NCI-H446 (cell line): Measurements from ENCODE around the gene PARD3B.
A peak's percentile ranks its signal among the peaks of the same experiment; 100 is the strongest.

Source experiments
- DNase-seq, 2 experiments: peaks; one replicate each; lab custom pipeline; 2025; lab: John Stamatoyannopoulos, UW

Gene PARD3B

DNA sequence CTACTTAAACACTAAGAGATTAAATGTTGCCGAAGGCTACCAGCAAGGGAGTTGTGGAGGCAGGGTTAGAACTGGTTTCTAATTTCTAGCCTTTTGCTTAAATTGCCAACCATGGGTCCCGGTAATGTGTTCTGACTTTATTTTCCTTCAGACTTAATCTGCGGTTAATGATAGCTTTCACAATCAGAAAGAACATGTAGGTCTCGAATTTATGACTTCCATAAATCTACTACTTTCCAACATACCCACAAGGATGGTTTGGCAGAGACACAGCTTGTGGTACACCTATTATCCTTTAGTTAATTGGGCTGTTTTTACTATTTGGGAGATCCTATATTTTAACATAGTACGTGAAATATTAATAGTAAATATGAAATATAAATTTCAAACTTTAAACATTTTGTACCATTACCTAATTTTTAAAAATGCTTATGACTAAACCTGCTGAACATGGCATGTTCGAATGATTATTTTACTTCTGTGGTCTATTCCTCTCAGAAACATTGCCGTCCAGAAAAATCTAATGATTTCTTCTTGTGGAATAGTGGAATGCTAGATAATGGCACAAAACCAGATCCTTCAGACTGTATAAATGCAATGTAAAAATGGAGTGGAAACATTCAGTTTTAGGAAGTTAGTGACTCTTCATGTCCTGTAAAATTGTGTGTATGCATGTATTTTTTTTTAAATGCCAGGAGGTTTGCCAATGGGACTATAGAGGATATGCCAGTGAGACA is 41.3 kb downstream of the PARD3B start:
- no peak for DNase-seq

DNA sequence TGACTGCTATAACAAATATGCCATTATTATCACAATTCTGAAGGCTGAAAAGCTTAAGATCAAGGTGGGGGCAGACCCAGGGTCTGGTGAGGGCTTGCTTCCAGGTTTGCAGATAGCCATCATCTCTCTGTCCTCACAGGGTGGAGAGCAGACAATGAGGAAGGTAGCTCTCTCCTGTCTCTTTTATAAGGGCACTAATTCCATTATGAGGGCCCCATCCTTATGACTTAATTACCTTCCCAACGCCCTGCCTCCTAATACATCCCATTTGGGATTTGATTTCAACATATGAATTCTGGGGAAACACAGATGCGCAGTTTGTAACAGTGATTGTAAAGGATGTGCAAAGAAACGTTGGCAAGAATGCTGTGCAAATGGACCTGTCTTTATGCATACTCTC is 44.8 kb downstream of the PARD3B start:
- DNase-seq, result no peak

DNA sequence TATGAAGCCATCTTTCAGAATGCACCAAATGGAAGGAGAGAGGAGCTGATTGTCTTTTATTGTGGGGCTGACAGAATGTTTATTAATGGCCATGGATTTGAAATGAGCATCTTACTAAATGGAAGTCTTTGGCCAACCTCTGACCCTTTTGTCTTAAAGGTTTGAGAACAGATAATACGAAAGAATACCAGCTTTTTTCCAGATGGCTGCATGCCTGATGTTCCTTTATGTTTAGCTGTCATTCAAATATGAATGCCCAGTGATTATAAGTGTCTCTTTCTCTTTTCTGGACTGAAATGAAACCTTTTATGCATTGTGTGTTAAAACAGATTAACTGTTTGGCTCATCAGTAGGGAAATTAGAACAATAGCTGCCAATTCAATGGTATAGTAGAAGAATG is 46.0 kb downstream of the PARD3B start:
- DNase-seq, result no peak

DNA sequence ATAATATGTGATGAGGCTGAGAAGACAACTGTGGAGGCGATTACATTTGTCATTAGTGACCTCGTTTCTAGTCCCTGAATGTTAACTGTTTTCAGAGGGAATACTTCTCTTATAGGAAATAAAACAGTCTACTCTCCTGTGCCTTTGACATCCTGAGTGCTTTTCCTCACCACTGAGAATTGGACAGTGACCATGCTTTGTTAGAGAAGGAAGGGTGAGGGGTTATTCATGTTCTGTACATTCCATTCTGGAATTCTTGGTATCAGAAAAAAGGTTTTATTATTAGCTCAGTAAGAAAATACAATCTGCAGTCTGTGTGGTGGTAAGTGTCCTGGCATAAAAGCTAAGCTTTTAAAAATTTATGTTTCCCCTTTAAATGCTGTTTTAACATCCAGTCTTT is 58.8 kb downstream of the PARD3B start:
- DNase-seq, result no peak

DNA sequence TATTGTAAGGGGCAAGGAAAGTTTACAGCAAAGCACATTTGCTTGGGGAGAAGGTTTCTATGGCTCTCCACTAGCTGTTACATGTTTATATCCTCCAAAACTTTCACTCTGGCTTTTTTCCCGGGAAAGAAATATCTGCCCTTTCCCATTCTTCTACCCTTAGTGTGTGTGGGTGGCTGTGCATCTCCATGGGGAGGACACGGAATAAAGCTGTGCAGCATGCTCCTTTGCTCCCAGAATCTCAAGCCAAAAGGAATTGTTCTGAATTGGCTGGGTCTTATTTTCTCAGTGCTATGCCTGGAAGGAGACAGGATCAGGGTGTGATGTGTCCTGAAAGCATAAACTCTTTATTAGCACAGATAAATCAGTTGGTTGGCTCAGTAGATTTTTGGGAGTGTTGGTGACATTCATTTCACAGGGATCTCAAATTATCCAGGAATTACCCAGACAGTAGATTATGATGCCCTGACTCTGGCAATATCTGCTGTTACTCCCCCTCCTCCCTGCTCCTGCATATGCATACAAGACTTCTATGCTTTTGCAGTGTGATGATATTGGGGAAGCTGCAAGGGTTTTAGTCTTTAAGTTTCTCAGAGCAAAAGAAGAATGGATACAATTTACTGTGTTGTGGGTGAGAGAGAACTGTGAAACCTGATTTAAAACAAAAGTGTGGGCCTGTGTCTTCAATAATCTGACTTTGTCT is 63.1 kb downstream of the PARD3B start:
- no peak for DNase-seq

DNA sequence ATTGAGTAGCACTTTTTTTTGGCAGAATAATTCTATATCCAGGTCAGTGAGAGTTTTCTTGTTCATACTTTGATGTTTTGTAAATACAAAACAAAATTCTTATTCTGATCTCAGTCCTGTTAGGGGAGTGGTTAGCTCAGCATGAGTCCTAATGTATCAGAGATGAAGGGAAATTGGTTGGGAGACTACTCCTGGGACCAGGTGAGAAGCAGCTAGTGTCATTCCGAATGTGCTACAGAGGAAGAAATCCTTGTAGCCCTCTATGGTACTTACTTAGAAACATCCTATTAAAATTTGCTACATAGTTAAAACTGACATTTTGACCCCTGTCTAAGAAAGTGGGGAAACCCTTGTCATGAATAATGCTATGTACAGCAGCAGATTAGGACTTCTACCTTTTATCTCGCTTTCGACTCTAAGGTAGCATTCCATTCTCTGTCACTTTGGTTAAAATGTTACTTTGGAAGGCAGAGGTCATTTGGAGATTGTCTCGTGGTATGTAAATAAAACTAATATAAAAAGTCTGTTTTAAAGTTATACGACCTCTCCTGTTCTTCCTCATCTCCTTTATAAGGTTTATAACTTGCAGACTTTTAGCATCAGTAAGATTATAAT is 65.8 kb downstream of the PARD3B start:
- DNase-seq, result no peak

DNA sequence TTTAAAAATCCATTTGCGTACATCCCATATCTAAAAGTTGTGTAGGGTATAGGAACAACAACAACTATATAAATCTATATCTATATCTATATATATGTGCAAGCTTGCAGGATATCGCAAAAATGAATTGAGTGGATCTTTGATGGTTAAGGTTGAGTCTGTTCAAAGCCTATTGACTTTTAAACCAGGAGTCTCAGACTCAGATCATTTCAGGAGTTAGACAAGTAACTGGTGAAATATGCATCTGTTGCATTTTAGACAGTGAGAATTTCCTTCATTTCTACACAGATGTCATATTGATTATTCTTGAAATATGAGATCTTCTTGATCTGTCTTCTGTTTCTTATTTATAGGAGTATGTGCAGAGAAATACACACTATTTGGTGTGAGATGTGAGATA is 66.5 kb downstream of the PARD3B start:
- DNase-seq, result no peak

DNA sequence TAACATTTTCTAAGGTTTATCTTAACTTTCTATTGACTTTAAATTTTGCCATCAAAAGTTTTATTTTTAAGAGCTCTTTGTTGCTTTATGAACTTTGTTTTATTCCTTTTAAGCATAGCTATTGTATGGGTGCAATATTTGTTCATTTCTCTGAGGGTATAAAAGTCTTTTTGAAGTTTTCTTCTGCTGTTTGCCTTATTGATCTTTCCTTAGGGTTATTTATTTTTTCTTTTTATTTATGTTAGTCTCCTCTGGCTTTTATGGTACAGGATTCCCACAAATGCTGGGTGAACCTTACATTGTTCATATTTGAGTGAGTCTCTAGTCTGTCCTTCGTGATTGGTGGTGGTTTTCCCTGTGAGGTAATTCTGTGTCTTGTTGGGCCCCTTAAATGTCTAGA is 68.4 kb downstream of the PARD3B start:
- DNase-seq, result no peak

DNA sequence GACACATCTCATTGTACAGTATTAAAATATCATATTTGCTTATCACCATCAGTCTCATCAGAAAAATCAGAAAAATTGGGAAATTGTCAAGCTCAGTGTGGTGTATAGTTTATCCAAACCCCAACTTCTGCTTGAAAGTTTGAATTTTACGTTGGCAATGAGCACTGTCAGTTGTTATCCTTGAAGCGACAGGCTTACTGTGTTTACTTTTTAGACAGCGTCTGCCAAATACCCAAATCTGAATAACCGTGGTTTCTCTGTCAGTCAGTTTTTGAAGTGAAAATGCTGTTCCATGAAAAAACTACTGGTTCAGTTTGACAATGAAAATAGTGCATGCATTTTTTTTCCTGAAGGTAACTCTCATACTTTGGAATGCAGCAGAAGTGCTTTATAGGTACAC is 70.2 kb downstream of the PARD3B start:
- no peak for DNase-seq

DNA sequence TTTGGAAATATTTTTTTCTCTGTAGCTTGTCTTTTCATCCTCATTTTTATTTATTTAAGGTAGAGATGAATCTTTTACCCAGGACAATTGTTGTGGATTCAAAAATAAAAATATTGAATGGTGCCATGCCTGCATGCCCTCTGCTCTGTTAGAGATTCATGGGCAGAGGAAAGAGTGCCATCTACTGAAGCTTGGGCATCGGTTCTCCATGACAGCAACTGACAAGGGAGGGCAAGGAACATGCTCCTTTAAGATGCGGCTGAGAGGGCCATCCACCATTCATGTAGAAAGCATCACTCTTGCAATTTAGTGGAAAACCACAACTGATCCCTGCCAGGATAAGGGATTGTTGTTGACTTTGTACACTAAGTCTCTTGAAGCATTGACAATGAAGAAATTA is 79.9 kb downstream of the PARD3B start:
- peak in 1 of 2 experiments; percentile 34 for DNase-seq

DNA sequence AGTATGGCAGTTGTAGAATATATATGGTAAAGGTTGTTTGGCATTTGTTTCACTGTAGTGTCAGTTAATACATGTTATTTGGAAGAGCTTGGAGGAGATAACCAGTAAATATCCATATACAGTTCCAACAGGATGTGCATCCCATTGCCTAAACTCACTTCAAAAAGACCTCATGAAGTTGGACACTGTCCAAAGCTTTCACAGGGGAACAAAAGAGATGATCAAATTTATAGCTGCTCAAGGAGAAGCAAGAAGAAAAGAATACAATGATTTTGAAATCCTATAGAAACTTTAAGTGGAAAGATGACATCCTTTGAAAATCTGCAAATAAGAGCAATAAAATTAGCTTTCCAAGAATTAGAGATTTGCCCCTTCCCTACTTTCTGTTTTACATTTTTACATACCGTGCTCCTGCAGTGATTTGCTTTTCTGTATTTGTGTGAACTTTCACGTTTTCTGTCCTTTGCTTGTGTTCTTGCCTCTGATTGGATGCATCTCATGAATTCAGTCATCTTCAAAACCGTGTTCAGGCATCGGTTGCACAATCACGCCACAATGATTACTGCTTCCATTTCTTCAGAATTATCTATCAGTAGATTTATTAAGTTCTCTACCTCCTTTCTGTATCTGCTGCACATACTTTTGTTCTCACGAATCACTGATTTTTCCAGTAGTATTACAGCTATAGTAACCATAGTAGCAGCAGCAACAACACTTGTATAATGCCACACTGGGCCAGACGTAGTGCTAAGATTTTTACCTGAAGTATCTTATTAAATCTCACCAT is 83.8 kb downstream of the PARD3B start:
- no peak for DNase-seq

DNA sequence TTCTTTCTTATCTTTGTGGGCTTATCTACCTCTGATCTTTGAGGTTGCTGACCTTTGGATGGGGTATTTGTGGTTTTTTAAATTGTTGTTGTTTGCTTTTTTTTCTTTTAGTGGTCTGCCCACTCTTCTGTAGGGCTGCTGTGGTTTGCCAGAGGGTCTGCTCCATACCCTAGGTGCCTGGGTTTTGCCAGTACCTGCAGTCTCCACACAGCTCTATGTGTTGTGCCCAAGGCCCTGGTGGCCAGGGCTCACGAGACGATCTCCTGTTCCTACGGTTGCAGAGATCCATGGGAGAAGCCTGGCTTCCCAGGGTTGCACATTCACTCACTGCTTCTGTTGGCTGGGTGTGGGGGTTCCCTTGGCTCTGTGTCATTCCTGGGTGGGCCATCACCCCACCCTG is 87.1 kb downstream of the PARD3B start:
- DNase-seq, result no peak

DNA sequence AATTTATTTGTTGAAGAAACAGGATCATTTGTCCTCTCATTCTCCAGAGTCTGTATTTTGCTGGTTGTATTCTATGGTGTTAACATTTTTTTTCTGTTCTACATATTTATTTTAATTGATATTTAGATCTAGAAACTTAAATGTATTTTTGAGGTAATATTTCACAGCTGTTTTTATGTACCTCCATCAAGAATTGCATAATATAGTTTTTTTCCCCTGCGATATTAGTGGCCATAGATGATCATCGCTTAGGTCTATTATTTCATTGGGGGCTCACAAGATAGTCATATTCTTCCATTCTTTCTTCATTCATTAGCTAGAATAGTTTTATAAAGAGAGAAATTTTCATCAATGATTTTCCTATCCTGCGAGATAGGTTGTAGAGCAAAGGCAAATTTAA is 89.3 kb downstream of the PARD3B start:
- no peak for DNase-seq

DNA sequence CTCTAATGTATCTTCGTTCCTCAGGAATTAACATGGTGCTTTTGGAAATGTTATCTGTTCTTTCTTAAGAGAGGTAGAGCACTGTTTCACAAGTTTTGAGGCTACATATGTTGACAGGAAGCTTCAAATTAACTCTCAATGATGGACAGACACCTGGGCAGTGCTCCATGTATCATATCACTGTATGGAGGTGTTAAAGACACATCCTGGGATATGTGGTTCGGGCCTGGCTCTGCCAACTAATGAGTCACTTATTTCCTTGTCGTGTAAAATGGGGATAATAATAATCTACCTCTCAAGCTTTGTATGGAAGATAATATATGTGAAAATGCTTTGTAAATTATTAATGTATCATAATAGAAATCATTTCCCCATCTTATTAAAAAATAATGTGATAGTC is 90.2 kb downstream of the PARD3B start:
- DNase-seq, result no peak

DNA sequence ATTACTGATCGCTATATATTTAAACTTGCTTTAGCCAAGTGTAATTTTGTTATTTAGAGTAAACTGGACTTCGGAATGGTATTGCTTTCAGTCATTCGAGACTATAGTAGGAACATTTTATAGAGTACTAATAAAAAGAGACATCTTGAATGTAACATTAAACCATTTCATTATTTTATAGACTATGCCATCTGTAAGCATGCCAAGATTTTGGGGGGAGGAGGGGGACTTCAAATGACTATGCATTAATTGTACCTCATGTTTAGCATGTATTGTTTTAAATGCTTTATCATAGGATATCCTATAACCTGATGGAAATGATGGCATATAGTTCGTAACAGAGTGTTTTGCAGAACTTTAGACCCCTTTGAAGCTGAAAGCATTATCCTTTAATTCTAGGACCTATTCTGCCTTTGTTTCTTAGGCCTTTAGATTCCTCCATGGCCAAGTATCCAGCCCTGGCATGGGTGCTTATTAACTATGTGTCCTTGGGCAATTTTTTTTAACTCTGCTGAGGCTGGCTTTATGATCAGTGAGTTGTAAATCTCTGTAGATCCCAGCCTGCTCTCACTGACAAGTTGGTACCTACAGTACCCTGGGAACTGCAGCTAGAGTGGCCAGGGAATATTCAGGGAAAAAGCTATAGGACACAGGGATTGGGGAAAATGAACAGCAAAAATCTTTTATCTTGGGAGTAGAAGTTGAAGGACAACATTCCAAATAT is 93.4 kb downstream of the PARD3B start:
- no peak for DNase-seq

DNA sequence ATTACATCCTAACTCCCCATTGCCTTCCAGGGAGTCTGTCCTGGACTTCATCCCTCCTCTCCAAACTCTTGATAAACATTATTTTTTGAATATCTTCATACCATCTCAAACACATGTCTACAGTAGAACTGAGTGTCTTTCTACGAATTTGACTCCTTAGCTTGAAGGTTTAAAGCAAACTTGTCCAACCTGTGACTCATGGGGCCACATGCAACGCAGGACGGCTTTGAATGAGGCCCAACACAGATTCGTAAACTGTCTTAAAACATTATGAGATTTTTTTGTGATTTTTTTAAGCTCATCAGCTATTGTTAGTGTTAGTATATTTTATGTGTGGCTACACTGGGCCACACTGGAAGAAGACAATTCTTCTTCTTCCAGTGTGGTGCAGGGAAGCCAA is 98.1 kb downstream of the PARD3B start:
- DNase-seq, result no peak

DNA sequence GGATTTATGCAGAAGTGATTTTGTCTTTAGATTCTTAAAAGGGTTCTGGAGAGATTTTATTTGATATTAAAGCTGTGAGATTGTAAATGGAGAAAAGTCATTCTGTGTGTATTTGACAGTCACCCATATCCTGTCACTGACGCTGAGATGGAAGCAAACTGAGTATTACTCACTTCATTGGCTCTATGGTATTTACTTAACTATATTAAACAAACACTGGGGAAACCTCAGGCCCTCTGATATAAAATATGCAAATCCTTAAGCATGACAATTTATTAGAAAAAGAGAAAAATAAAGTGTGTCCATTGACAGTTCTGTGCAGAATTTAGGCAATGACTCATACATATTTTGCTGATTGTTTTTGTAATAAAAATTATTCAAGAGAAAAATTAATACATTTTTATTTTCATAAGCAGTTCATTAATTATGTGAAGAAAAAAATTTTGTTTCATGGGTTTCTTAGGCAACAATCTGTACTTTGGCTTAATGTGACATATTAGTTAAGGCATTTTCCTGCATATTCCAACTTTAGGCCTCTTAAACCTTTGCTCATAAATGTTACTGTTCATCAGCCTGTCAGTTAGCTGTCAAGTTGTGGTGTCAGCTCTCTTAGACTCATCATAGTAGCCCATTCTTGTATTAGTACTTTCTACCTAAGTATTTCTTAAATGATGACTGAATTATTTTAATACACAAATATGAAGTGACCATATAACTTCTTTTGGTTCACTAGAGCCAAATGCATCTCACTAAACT is 99.9 kb downstream of the PARD3B start:
- DNase-seq, result no peak

DNA sequence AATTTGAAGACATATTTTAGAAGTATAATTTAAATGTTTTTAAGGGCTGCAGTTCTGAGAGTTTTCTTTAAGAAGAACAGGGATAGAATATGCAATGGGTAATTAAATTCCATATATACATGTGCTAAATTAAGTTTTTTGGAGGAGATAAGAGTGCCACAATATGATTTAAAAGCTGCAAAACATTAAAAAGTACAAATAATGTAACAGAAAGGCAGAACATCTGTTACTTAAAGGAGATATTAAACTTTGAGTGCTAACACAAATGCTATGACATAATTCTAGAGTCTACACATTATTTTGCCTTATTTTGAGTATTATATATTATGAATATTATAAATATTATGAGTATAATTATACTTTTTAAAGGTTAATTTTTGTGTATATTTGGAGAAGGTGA is 102.4 kb downstream of the PARD3B start:
- no peak for DNase-seq

DNA sequence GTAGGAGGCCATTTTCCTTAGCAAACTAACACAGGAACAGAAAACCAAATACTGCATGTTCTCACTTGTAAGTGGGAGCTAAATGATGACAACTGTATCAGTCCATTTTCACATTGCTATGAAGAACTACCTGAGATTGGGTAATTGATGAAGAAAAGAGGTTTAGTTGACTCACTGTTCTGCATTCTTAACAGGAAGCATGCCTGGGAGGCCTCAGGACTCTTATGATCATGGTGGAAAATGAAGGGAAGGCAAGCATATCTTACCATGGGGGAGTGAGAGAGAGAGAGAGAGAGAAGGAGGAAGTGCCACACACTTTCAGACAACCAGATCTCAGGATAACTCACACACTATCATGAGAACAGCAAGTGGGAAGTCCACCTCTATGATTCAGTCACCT is 105.3 kb downstream of the PARD3B start:
- no peak for DNase-seq

DNA sequence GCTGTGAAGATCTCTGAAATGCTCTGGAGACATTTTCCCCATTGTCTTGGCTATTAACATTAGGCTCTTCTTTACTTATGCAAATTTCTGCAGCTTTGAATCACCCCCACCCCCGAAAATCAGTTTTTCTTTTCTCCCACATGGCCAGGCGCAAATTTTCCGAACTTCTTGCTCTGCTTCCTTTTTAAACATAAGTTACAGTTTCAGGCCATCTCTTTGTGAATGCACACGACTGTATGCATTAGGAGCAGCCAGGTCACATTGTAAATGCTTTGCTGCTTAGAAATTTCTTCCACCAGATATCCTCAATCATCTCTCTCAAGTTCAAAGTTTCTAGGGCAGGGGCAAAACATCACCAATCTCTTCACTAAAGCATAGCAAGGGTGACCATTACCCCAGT is 106.8 kb downstream of the PARD3B start:
- no peak for DNase-seq

DNA sequence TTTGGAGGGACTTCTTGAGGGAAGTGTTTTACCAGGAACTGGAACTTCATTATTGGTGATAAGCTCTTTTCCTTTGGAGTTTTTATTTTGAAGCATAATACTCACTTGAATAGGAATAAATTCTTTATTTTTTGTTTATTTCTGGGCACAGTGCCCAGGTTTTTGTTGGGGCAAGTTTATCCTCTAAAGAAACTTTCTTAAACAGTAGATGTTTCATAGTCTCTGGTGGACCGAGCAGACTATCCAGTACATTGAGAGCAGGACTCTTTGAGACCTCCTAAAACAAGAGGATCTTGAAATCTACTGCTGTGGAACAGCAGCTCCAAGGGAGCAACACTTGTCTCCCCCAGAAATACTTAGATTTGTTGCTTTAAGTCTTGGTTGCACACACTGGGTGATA is 109.4 kb downstream of the PARD3B start:
- no peak for DNase-seq
